ENCODE measurements around the gene ZCCHC17.

GRCh38 chr1:31400393-31400792 is 103.6 kb downstream of the ZCCHC17 start:
- no peak for TF ChIP-seq L3MBTL2 (conservative IDR thresholded peaks at IDR 0.05)
- TF ChIP-seq NFRKB (IDR thresholded peaks at IDR 0.05) = no peak
- no peak for TF ChIP-seq PKNOX1 (IDR thresholded peaks at IDR 0.05)
- no peak for TF ChIP-seq TARDBP (IDR thresholded peaks at IDR 0.05)
- no peak for TF ChIP-seq BHLHE40 (IDR thresholded peaks at IDR 0.05; ENCODE audit: borderline replicate concordance)
- no peak for TF ChIP-seq FOXA1 (IDR thresholded peaks at IDR 0.05)
- no peak for TF ChIP-seq ARNT (IDR thresholded peaks at IDR 0.05)
- no peak for TF ChIP-seq ELF4 (IDR thresholded peaks at IDR 0.05)
- no peak for TF ChIP-seq FOXM1 (IDR thresholded peaks at IDR 0.05; ENCODE audit: borderline replicate concordance)
- TF ChIP-seq LEF1 (IDR thresholded peaks at IDR 0.05; ENCODE audit: borderline replicate concordance) = no peak
- TF ChIP-seq SP1 (IDR thresholded peaks at IDR 0.05) = no peak
- TF ChIP-seq FOXK2 (IDR thresholded peaks at IDR 0.05) = no peak
- no peak for TF ChIP-seq HDGF (IDR thresholded peaks at IDR 0.05; ENCODE audit: borderline replicate concordance)
- TF ChIP-seq SUZ12 (IDR thresholded peaks at IDR 0.05) = no peak

All from HEK293T (cell line).